ENCODE measurements around the gene MAGEF1. TPM values are rescaled to one million over a fixed set of nuclear protein-coding genes. Genes with fewer than 3 reads are reported as not detected.
A peak's percentile ranks its signal among the peaks of the same experiment; 100 is the strongest.

The MAGEF1 gene
- total RNA-seq, 4 donors from 2014 or later = 48.8 to 70.8 (median 63.5) TPM

DNA sequence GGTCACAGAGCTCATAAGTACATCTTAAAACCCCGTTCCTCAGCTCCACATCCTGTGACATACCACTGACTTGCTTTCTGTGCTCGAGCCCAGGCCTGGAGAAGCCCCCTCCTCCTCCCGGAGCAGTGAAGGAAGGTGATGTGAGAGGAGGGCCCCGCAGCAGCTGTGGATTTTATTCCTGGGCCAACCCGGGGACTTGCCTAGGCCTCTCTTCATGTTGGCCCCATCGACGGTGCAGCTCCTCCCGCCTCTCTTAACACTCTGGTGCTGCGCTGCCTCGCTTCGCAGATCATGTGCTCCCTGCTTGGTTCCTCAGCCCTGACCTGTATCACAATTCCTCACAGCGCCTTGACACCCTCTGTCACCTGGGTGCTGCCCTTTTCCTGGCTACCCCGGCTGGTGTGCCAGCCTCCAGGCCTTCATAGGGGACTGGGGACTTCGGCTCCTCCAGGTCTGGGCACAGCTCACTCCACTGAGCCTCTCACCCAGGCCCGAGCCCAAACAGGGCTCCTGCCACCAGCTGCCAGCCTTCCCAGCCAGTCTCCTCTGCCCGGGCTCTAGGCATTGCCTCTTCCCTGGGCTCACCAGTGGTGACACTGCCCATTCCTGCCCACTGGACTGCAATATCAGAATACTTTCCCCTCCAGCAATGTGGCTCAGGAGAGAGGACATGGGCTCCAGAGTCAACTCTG is 21.5 kb downstream of the MAGEF1 start:
- Histone ChIP-seq H3K27me3 (no peaks in the 10 kb centered on the region), H3K4me1 (peaks cover 0 to 7% of the 10 kb centered on the region in 2 donors), H3K27ac (no peak overlapping the region), H3K9me3 (no peaks in the 10 kb centered on the region), H3K36me3 (no peaks in the 10 kb centered on the region), H3K4me3 (replicated peaks in 1 of 3) (no peak overlapping the region)
- WGBS, 2 donors = 68 to 76% methylated on average over 13 to 16 of the region's 16 CpGs
- no peak for TF ChIP-seq POLR2A (IDR thresholded peaks at IDR 0.05)
- TF ChIP-seq, protein P1, sequence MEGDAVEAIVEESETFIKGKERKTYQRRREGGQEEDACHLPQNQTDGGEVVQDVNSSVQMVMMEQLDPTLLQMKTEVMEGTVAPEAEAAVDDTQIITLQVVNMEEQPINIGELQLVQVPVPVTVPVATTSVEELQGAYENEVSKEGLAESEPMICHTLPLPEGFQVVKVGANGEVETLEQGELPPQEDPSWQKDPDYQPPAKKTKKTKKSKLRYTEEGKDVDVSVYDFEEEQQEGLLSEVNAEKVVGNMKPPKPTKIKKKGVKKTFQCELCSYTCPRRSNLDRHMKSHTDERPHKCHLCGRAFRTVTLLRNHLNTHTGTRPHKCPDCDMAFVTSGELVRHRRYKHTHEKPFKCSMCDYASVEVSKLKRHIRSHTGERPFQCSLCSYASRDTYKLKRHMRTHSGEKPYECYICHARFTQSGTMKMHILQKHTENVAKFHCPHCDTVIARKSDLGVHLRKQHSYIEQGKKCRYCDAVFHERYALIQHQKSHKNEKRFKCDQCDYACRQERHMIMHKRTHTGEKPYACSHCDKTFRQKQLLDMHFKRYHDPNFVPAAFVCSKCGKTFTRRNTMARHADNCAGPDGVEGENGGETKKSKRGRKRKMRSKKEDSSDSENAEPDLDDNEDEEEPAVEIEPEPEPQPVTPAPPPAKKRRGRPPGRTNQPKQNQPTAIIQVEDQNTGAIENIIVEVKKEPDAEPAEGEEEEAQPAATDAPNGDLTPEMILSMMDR (IDR thresholded peaks at IDR 0.05) = no peak
- peak in 1 of 2 donors; percentile 22 for DNase-seq
- intact Hi-C loops (cut with DNase I) = no loop called here

DNA sequence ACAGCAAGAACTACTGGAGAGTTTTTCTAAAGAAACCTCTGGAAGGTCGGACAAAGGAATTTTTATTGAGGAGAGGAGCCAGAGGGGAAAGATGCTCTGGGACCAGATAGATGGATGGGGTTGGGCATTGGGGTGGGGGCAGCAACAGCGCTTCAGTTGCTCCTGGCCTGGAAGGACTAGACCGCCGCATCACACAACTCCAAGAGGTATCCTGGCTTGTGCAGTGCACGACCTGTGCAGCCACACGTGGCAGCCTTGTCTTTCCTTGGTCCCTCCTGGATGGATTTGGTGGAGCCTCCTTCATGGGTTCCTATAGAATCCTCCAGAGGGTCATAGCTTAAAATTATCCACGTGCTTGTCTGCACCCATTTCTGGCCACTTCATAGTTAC is 23.0 kb downstream of the MAGEF1 start:
- Histone ChIP-seq H3K27ac (no peak overlapping the region), H3K4me1 (peaks cover 0 to 7% of the 10 kb centered on the region in 2 donors), H3K4me3 (replicated peaks in 1 of 3) (no peak overlapping the region), H3K36me3 (no peaks in the 10 kb centered on the region), H3K27me3 (no peaks in the 10 kb centered on the region), H3K9me3 (no peaks in the 10 kb centered on the region)
- TF ChIP-seq, protein P1 (IDR thresholded peaks at IDR 0.05) = no peak
- no peak for TF ChIP-seq POLR2A (IDR thresholded peaks at IDR 0.05)
- no peak for DNase-seq
- intact Hi-C loops (cut with DNase I) = no loop called here
- whole genome bisulfite sequencing, 2 donors = 79 to 85% methylated on average over 7 of the region's 7 CpGs

DNA sequence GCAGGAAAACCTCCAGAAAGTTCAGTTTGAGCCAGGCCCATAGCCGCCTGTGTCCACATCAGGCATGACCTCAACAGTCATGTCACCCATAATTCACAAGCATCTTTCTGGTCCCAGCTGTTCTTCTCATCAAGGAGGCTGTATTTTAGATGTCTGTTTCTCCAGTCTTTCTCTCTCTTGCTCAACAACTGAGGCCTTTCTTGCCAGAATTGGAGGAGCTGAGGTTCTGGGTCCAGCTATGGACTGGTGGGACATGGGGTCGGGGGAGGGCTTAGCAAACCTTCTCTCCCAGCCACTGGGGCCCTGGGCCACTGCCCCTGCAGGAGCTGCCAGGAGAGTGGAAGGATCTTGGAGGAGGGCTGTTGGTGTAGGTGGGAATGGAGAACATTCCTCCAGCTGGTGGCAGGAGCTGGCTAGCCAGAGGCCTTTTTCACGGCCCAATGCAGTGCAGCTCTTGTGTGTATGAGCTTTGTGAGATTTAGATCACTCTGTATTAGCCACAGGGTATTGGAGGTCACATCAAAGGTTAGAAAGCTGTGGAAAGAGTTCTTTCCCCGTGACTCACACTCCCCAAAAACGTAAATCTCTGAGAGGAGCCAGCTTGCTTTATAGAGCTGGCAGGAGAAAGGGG is 23.5 kb downstream of the MAGEF1 start:
- no peak for DNase-seq
- 75 to 76% methylated on average over 5 of the region's 5 CpGs for WGBS, 2 donors
- TF ChIP-seq, protein P1 (IDR thresholded peaks at IDR 0.05) = no peak
- no peak for TF ChIP-seq POLR2A (IDR thresholded peaks at IDR 0.05)
- Histone ChIP-seq H3K36me3 (no peaks in the 10 kb centered on the region), H3K27me3 (no peaks in the 10 kb centered on the region), H3K4me3 (replicated peaks in 1 of 3) (no peak overlapping the region), H3K4me1 (peaks cover 0 to 7% of the 10 kb centered on the region in 2 donors), H3K9me3 (no peaks in the 10 kb centered on the region), H3K27ac (no peak overlapping the region)
- intact Hi-C loops (cut with DNase I) = no loop called here

DNA sequence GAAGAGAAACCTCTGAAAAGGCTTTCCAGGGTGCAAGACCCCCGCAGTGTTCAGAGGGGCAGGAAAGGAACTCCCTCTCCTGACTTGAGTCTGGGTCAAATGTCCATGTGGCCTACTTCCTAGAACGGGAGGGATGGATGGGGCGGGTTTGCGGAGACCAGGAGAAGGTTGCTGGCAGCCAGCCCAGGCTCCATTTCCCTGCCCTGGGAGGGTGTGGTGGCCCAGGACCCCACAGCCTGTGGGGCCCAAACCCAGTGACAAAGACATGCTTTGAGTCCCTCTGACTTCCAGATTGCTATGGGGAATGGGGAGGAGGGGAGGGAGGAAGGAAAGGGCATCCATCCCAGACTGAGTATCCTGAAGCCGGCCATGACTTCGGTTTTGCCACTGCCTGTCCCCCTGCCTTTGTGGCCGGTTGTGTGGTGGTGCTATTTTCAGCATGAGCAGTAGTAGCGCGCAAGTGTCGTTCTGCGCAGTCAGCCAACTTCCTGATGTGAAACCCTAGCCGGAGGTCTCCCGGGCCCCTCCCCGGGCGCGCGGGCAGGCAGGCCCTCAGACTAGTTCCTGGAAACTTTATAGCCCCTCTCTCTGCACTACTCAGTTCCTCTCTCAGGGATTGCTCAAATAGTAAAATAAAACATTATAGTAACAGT is 24.4 kb downstream of the MAGEF1 start:
- no peak overlapping the region for H3K4me3 ChIP-seq (replicated peaks in 1 of 3)
- 55 to 65% methylated on average over 17 of the region's 17 CpGs for WGBS, 2 donors
- H3K36me3 ChIP-seq = no peaks in the 10 kb centered on the region
- no peak for TF ChIP-seq POLR2A (IDR thresholded peaks at IDR 0.05)
- TF ChIP-seq, protein P1 (IDR thresholded peaks at IDR 0.05) = no peak
- no peaks in the 10 kb centered on the region for H3K9me3 ChIP-seq
- intact Hi-C loops (cut with DNase I) = no loop called here
- DNase-seq = no peak
- H3K27me3 ChIP-seq = no peaks in the 10 kb centered on the region
- H3K27ac ChIP-seq = no peak overlapping the region
- H3K4me1 ChIP-seq = peaks cover 0 to 7% of the 10 kb centered on the region in 2 donors

DNA sequence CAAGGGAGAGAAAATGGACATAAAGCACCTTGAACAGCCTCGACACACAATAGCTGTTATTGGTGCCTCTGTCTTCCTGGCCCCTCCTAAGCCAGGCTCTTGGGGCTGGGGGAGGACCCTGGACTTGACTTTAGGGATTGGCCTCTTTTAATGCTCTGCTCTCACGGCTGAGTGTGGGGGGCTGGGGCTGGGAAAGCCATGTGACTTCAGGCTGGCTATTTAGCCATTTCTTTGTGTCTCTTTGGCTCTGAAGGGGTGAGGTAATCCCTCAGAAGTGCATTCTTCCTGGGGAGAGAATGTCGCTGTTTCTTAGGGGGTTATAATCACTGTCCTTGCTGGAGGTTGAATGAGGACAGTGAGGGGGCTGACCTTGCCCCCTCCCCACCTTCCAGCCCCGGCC is 26.2 kb downstream of the MAGEF1 start:
- peak; percentile 12 to 13 for DNase-seq
- WGBS, 2 donors = 21 to 31% methylated on average over 4 of the region's 4 CpGs
- intact Hi-C loops (cut with DNase I) = no loop called here
- Histone ChIP-seq H3K9me3 (no peaks in the 10 kb centered on the region), H3K27me3 (no peaks in the 10 kb centered on the region), H3K4me3 (replicated peaks in 1 of 3) (no peak overlapping the region), H3K36me3 (no peaks in the 10 kb centered on the region), H3K4me1 (peaks cover 0 to 3% of the 10 kb centered on the region in 2 donors), H3K27ac (no peak overlapping the region)
- TF ChIP-seq, protein P1 (IDR thresholded peaks at IDR 0.05) = no peak
- TF ChIP-seq POLR2A (IDR thresholded peaks at IDR 0.05) = no peak
